Measurements from ENCODE around the gene ELMO1.

DNA sequence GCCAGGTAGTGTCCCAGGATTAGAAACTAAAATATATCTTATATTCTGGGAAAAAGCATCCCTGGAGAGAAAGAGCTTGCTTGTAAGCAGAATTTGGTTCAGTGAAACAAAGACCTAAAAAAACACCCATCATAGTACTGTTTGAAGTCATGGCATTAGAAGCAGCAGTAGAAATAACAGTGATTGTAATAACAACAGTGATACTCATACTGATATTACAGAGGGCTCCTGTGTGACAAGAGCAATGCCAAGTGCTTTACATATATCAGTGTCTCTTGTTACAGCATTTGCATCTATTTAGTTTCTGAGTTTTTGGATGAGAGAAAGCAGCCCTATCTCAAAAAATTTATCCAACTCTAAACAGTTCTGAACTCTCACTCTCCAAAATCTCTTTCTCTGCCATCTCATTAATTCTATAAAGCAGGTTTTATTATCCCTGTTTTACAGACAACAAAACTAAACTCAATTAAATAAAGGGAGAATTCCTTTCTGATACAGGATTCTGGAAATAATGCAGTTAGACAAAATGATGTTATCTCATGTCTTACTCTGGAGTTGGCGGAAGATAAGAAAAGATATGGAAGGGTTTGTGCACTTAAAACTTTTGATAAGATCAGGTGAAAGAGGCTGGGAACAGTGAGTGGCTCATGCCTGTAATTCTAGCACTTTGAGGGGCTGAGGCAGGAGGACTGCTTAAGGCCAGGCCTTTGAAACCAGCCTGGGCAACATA is 577.9 kb downstream of the ELMO1 start:
- TF ChIP-seq, protein P1, sequence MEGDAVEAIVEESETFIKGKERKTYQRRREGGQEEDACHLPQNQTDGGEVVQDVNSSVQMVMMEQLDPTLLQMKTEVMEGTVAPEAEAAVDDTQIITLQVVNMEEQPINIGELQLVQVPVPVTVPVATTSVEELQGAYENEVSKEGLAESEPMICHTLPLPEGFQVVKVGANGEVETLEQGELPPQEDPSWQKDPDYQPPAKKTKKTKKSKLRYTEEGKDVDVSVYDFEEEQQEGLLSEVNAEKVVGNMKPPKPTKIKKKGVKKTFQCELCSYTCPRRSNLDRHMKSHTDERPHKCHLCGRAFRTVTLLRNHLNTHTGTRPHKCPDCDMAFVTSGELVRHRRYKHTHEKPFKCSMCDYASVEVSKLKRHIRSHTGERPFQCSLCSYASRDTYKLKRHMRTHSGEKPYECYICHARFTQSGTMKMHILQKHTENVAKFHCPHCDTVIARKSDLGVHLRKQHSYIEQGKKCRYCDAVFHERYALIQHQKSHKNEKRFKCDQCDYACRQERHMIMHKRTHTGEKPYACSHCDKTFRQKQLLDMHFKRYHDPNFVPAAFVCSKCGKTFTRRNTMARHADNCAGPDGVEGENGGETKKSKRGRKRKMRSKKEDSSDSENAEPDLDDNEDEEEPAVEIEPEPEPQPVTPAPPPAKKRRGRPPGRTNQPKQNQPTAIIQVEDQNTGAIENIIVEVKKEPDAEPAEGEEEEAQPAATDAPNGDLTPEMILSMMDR (optimal IDR thresholded peaks at IDR 0.05 in 1 of 3, IDR thresholded peaks at IDR 0.05 in 1 of 3, conservative IDR thresholded peaks at IDR 0.05 in 1 of 3; ENCODE audit: extremely low read depth in 1 of 3, insufficient read depth in 2 of 3, low read length in 3 of 3): no peak
- TF ChIP-seq EZH2 (IDR thresholded peaks at IDR 0.05; ENCODE audit: low read length): no peak

Data from keratinocyte (primary cell).